ENCODE measurements around the gene CRYL1.

CRYL1 gene

GRCh38 chr13:20526664-20527063 lies 1.0 kb upstream of the CRYL1 start:
- no peak for FAIRE-seq

- FAIRE-seq, result no peak
These were observed 485 bp downstream of the CRYL1 start for GRCh38 chr13:20525144-20525600.

GRCh38 chr13:20521364-20522115 lies 4.1 kb downstream of the CRYL1 start:
- no peak for FAIRE-seq

GRCh38 chr13:20519875-20520274 lies 5.8 kb downstream of the CRYL1 start:
- FAIRE-seq, result no peak

- no peak for FAIRE-seq
These were observed 7.0 kb downstream of the CRYL1 start for GRCh38 chr13:20518660-20519100.

GRCh38 chr13:20514866-20515265 lies 10.8 kb downstream of the CRYL1 start:
- FAIRE-seq, result no peak

- no peak for FAIRE-seq
These were observed 12.1 kb downstream of the CRYL1 start for GRCh38 chr13:20513466-20513995.

GRCh38 chr13:20512042-20512683 lies 13.5 kb downstream of the CRYL1 start:
- no peak for FAIRE-seq

- no peak for FAIRE-seq
These were observed 19.0 kb downstream of the CRYL1 start for GRCh38 chr13:20506696-20507095.

GRCh38 chr13:20505405-20506366 lies 20.0 kb downstream of the CRYL1 start:
- no peak for FAIRE-seq

- FAIRE-seq, result no peak
These were observed 22.3 kb downstream of the CRYL1 start for GRCh38 chr13:20503088-20504083.

GRCh38 chr13:20501592-20501991 lies 24.1 kb downstream of the CRYL1 start:
- FAIRE-seq, result no peak

GRCh38 chr13:20501120-20501519 lies 24.5 kb downstream of the CRYL1 start:
- FAIRE-seq, result no peak

- no peak for FAIRE-seq
These were observed 25.7 kb downstream of the CRYL1 start for GRCh38 chr13:20499986-20500385.

GRCh38 chr13:20498659-20499058 lies 27.0 kb downstream of the CRYL1 start:
- no peak for FAIRE-seq

- no peak for FAIRE-seq
These were observed 27.5 kb downstream of the CRYL1 start for GRCh38 chr13:20498129-20498528.

GRCh38 chr13:20497006-20497775 lies 28.5 kb downstream of the CRYL1 start:
- no peak for FAIRE-seq

- peak; percentile 90 for FAIRE-seq
These were observed 30.3 kb downstream of the CRYL1 start for GRCh38 chr13:20495087-20496023.

GRCh38 chr13:20494656-20495055 lies 31.0 kb downstream of the CRYL1 start:
- no peak for FAIRE-seq

- FAIRE-seq, result no peak
These were observed 33.0 kb downstream of the CRYL1 start for GRCh38 chr13:20492641-20493040.

Data from A204.1 (cell line).